ENCODE measurements around the gene RAB9A. TPM values are rescaled to one million over a fixed set of nuclear protein-coding genes. Genes with fewer than 3 reads are reported as not detected.

RAB9A gene
- total RNA-seq, 4 donors from 2014 or later, result 44.6 to 70.5 (median 56.0) TPM

DNA sequence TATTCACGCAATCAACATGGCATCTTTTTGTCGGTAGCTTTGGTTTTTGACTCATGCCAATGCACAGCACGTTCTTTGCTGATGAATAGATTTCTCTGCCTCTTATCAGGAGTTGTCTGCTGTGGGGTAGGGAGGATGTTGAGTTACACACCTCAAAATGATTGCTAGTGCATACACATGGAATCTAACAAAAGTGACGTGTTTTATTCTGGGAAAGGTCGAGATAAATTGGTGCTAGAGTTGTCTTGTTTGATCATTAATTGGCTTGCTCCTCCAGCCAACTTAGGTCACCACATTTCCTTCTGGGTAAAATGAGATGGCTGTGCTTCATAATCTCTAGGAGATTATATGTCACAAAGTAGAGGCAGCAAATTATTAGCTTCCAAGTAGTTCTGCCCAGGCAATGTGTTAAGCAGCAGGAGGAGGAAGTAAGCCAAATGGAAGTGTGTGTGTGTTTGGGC, 3.9 kb downstream of the RAB9A start:
- no peak overlapping the region for H3K4me3 ChIP-seq (ENCODE audit: low read depth, poor library complexity, severe bottlenecking)
- no peak for DNase-seq (ENCODE audit: low spot score in 2 of 2)
- intact Hi-C loops (cut with DNase I; ENCODE audit: low total_unique reads), result no loop called here
- 60 to 67% methylated on average over 5 of the region's 5 CpGs for WGBS, 2 donors
- TF ChIP-seq, protein P1, sequence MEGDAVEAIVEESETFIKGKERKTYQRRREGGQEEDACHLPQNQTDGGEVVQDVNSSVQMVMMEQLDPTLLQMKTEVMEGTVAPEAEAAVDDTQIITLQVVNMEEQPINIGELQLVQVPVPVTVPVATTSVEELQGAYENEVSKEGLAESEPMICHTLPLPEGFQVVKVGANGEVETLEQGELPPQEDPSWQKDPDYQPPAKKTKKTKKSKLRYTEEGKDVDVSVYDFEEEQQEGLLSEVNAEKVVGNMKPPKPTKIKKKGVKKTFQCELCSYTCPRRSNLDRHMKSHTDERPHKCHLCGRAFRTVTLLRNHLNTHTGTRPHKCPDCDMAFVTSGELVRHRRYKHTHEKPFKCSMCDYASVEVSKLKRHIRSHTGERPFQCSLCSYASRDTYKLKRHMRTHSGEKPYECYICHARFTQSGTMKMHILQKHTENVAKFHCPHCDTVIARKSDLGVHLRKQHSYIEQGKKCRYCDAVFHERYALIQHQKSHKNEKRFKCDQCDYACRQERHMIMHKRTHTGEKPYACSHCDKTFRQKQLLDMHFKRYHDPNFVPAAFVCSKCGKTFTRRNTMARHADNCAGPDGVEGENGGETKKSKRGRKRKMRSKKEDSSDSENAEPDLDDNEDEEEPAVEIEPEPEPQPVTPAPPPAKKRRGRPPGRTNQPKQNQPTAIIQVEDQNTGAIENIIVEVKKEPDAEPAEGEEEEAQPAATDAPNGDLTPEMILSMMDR (IDR thresholded peaks at IDR 0.05), result no peak
- no peak for TF ChIP-seq POLR2A (IDR thresholded peaks at IDR 0.05)

DNA sequence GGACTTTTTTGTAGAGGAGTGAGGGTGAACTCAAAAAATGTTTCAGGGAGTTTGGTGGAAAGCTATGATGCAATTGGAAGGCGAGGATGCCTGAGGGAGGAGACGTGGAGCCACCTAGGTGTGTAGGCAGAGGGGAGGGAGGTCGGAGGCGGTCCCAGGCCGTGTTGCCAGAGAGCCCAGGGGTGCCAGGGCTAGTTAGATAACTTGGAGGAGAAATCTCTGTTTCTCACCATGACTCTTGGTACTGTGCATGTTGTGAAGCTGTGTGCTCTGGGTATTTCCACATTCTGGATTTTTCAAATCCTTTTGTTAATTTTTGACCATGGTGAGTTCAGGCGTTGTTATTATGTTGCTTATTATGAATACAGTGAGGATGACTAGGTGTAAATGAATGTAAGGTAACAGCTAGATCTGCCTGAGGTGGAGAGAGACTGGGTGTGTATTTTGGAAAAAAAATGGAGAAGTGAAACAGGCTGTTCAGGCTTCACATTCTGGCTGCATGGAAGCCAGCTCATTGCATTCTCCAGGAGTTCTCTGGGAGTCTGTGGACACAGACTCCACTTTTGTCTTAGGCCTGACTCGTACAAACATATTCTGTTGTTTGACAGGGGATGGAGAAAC, 4.5 kb downstream of the RAB9A start:
- DNase-seq (ENCODE audit: low spot score in 2 of 2), result no peak
- no peak for TF ChIP-seq POLR2A (IDR thresholded peaks at IDR 0.05)
- TF ChIP-seq, protein P1 (IDR thresholded peaks at IDR 0.05), result no peak
- WGBS, 2 donors, result 35 to 49% methylated on average over 7 of the region's 7 CpGs
- no peak overlapping the region for H3K4me3 ChIP-seq (ENCODE audit: low read depth, poor library complexity, severe bottlenecking)
- intact Hi-C loops (cut with DNase I; ENCODE audit: low total_unique reads), result no loop called here

DNA sequence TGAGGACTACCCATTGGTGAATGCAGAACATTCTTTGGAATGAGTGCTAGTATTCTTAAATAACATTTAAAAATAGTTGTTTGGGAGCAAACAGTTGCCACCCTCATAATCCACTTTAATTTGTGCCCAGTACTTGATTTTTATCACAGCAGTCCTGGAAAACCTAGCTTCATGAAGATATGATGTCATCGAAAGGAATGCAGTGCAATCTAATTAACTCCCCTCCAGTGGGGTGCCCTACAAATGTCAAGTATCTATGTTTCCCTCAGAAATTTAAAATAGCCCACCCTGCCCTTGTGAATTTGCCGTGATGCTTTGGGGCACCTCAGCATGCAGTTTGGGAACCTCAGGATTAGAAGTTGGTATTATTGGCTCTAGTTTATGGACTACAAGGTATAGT, 5.4 kb downstream of the RAB9A start:
- no peak for TF ChIP-seq POLR2A (IDR thresholded peaks at IDR 0.05)
- TF ChIP-seq, protein P1 (IDR thresholded peaks at IDR 0.05), result no peak
- 46 to 66% methylated on average over 2 of the region's 2 CpGs for WGBS, 2 donors
- no peak overlapping the region for H3K4me3 ChIP-seq (ENCODE audit: low read depth, poor library complexity, severe bottlenecking)
- DNase-seq (ENCODE audit: low spot score in 2 of 2), result no peak
- intact Hi-C loops (cut with DNase I; ENCODE audit: low total_unique reads), result no loop called here

DNA sequence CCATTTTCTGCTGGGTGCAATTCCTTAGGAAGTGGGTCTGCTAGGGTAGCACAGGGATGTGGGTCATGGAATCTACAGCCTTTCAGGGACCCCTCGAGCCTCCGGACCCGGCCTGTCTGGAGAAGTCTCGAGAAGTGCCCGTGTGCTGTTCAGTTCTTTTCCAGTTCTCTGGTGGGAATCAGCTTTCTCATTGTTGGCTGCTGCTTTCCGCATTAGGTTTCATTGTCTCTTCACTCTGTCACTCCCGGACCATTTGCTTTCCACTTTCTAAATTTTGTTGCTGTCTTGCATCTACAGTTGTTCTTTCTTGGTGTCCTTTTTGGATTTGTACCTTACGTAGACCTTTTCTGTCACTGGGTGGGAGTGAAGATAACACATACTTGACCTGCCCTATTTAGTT, 6.1 kb downstream of the RAB9A start:
- intact Hi-C loops (cut with DNase I; ENCODE audit: low total_unique reads), result no loop called here
- TF ChIP-seq, protein P1 (IDR thresholded peaks at IDR 0.05), result no peak
- TF ChIP-seq POLR2A (IDR thresholded peaks at IDR 0.05), result no peak
- H3K4me3 ChIP-seq (ENCODE audit: low read depth, poor library complexity, severe bottlenecking), result no peak overlapping the region
- DNase-seq (ENCODE audit: low spot score in 2 of 2), result no peak
- 61 to 72% methylated on average over 8 of the region's 8 CpGs for WGBS, 2 donors

DNA sequence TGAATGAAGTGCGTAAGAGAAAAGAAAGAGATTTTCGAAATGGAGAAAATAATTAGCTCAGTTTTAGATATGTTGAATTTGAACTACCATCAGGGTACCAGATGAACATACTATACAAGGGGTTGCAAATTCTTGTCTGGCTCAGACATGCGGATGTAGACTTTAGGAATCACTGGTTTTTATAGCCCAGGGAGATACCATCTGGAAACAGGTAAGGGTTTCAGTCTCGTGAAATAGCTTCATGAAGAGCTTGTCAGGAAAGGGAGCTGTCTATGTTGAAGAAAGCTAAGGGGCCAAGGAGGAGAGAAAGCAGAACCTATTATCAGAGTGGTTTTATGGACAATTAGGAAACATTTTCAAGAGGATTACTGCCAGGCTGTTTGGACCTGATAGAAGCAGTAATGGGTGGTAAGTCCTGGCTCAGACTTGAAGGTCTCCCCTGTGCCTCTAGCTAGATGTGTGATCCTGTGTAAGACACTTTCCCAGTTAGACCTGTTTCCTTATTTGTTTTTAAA, 6.7 kb downstream of the RAB9A start:
- TF ChIP-seq, protein P1 (IDR thresholded peaks at IDR 0.05), result no peak
- no peak for TF ChIP-seq POLR2A (IDR thresholded peaks at IDR 0.05)
- WGBS, 2 donors, result 64 to 73% methylated on average over 4 of the region's 4 CpGs
- no peak for DNase-seq (ENCODE audit: low spot score in 2 of 2)
- no peak overlapping the region for H3K4me3 ChIP-seq (ENCODE audit: low read depth, poor library complexity, severe bottlenecking)
- intact Hi-C loops (cut with DNase I; ENCODE audit: low total_unique reads), result no loop called here

DNA sequence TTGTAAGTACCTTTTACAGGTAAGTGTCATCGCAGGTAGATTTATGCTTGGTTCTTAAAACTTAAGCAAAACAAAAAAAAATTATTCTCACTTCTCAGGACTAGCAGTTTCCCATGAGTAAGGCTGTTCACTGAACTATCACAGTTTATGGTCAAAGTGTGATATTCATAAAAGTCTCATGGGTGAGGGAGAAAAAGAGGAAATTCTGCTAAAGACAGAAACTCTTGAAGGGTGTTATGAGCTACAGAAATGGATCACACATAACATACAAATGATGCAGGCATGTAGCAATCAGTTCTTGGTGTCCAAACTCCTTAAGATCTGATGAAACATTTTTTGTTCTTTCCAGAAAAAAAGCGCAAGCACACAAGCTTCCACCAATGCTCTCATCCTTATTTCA, 8.5 kb downstream of the RAB9A start:
- TF ChIP-seq, protein P1 (IDR thresholded peaks at IDR 0.05), result no peak
- no peak for TF ChIP-seq POLR2A (IDR thresholded peaks at IDR 0.05)
- no peak overlapping the region for H3K4me3 ChIP-seq (ENCODE audit: low read depth, poor library complexity, severe bottlenecking)
- no peak for DNase-seq (ENCODE audit: low spot score in 2 of 2)
- intact Hi-C loops (cut with DNase I; ENCODE audit: low total_unique reads), result no loop called here
- 80 to 88% methylated on average over 2 of the region's 2 CpGs for WGBS, 2 donors

All from lower leg skin (tissue), 4 donors.